IMR-90 (cell line): ENCODE data around the gene TLCD5. TPM values are rescaled to one million over a fixed set of nuclear protein-coding genes. Genes with fewer than 3 reads are reported as not detected.

Experiments used
- BHLHE40 ChIP-seq: fragments of 150-350 bp; IDR thresholded peaks from 2 replicates; pipeline ENCODE4 v1.6.1; 2016; ENCODE audit warnings: mild to moderate bottlenecking, low read depth, low read length
- ELK1 ChIP-seq: fragments of 150-350 bp; IDR thresholded peaks from 2 replicates; pipeline ENCODE4 v1.6.1; 2016; ENCODE audit warnings: low read depth, mild to moderate bottlenecking, low read length, moderate library complexity, borderline replicate concordance
- MAFK ChIP-seq: IDR thresholded peaks from 2 replicates; pipeline ENCODE4 v1.6.1; 2012; ENCODE audit warnings: low read depth, low read length, improper control_type of control experiment
- NFE2L2 ChIP-seq: fragments of 150-350 bp; IDR thresholded peaks from 2 replicates; pipeline ENCODE4 v1.6.1; 2016; ENCODE audit warnings: low read depth, mild to moderate bottlenecking, low read length
- RAD21 ChIP-seq: IDR thresholded peaks from 2 replicates; pipeline ENCODE4 v1.6.1; 2012; ENCODE audit warnings: low read length, improper control_type of control experiment
- polyA plus RNA-seq, 3 experiments: library from polyadenylated mRNA; depleted of rRNA; stranded (reverse); fragments of >200 nt; gene quantifications; 2 replicates each; pipeline ENCODE4 v1.2.3, GENCODE V29; 2012; ENCODE audit warnings: low replicate concordance in 1 of 3
- total RNA-seq: library from RNA; depleted of rRNA; stranded (reverse); fragments of >200 nt; gene quantifications from 2 replicates; pipeline ENCODE4 v1.2.3, GENCODE V29; 2012

The TLCD5 gene
- total and polyA plus RNA-seq, 2 of the 4 experiments (the other 2 are of a cell fraction): 9.5 to 11.5 TPM

- TF ChIP-seq ELK1 (no peak), MAFK (no peak), BHLHE40 (no peak), NFE2L2 (peak; percentile 25; the same call in 1 of the 2 replicates), RAD21 (no peak)
These were observed 11.0 kb downstream of the TLCD5 start, which contains the start of gene ARHGEF12 (continued) for GRCh38 chr11:120335908-120336640.
